SK-N-SH treated with all-trans-retinoic acid at 6 μM for 48 hours (cell line): Measurements from ENCODE around the gene BMP8A.

Experiments used
- ATAC-seq: fragments of 200-7000 bp; cut with Tn5 transposase; 3 replicates; pipeline ENCODE4 v1.9.1; 2020; ENCODE audit warnings: mild to moderate bottlenecking, moderate library complexity
- ARNTL ChIP-seq: fragments of 450-650 bp; formaldehyde crosslinking; IDR thresholded peaks from 2 replicates; pipeline ENCODE4 v1.5.0; 2020; ENCODE audit warnings: low read depth, mild to moderate bottlenecking, moderate library complexity, borderline replicate concordance
- BACH2 ChIP-seq: fragments of 250-450 bp; sonication (Bioruptor Pico); IDR thresholded peaks from 2 replicates; pipeline ENCODE4 v1.9.0; 2021; ENCODE audit warnings: mild to moderate bottlenecking, borderline replicate concordance
- CREB5 ChIP-seq: fragments of 250-450 bp; sonication (Bioruptor Pico); IDR thresholded peaks from 2 replicates; pipeline ENCODE4 v1.5.1; 2020; ENCODE audit warnings: low read depth, mild to moderate bottlenecking, moderate library complexity
- CSDC2 ChIP-seq: fragments of 250-450 bp; sonication (Bioruptor Pico); IDR thresholded peaks from 2 replicates; pipeline ENCODE4 v1.5.0; 2020; ENCODE audit warnings: mild to moderate bottlenecking, moderate library complexity
- CSRNP3 ChIP-seq: fragments of 250-450 bp; sonication (Bioruptor Pico); IDR thresholded peaks from 2 replicates; pipeline ENCODE4 v1.5.1; 2021; ENCODE audit warnings: mild to moderate bottlenecking, moderate library complexity
- ESRRG ChIP-seq: fragments of 250-450 bp; sonication (Bioruptor Pico); IDR thresholded peaks from 2 replicates; pipeline ENCODE4 v1.6.1; 2021; ENCODE audit warnings: mild to moderate bottlenecking
- GLIS3 ChIP-seq: fragments of 250-450 bp; sonication (Bioruptor Pico); IDR thresholded peaks from 2 replicates; pipeline ENCODE4 v1.5.0; 2020; ENCODE audit warnings: mild to moderate bottlenecking, moderate library complexity
- ISL1 ChIP-seq: fragments of 250-450 bp; sonication (Bioruptor Pico); IDR thresholded peaks from 2 replicates; pipeline ENCODE4 v2.1.2; 2022; ENCODE audit warnings: mild to moderate bottlenecking, moderate library complexity
- OSR1 ChIP-seq: fragments of 250-450 bp; sonication (Bioruptor Pico); IDR thresholded peaks from 2 replicates; pipeline ENCODE4 v1.8.0; 2022; ENCODE audit warnings: moderate library complexity, mild to moderate bottlenecking, inconsistent platforms
- PATZ1 ChIP-seq: fragments of 250-450 bp; sonication (Bioruptor Pico); IDR thresholded peaks from 2 replicates; pipeline ENCODE4 v1.8.0; 2020; ENCODE audit warnings: mild to moderate bottlenecking, moderate library complexity, borderline replicate concordance
- POU6F1 ChIP-seq: fragments of 250-450 bp; sonication (Bioruptor Pico); IDR thresholded peaks from 2 replicates; pipeline ENCODE4 v1.8.0; 2021; ENCODE audit warnings: low read depth, mild to moderate bottlenecking, moderate library complexity, borderline replicate concordance
- PPARA ChIP-seq: fragments of 250-450 bp; sonication (Bioruptor Pico); IDR thresholded peaks from 2 replicates; pipeline ENCODE4 v1.5.0; 2020; ENCODE audit warnings: mild to moderate bottlenecking, borderline replicate concordance
- RARB ChIP-seq: fragments of 250-450 bp; sonication (Bioruptor Pico); IDR thresholded peaks from 2 replicates; pipeline ENCODE4 v1.8.0; 2021; ENCODE audit warnings: mild to moderate bottlenecking, moderate library complexity
- SNAI2 ChIP-seq: fragments of 250-450 bp; sonication (Bioruptor Pico); IDR thresholded peaks from 2 replicates; pipeline ENCODE4 v1.5.0; 2020; ENCODE audit warnings: mild to moderate bottlenecking, moderate library complexity
- TCF4 ChIP-seq: fragments of 250-450 bp; sonication (Bioruptor Pico); IDR thresholded peaks from 2 replicates; pipeline ENCODE4 v1.8.0; 2021; ENCODE audit warnings: mild to moderate bottlenecking, moderate library complexity, borderline replicate concordance
- TOX ChIP-seq: fragments of 250-450 bp; sonication (Bioruptor Pico); IDR thresholded peaks from 2 replicates; pipeline ENCODE4 v1.8.0; 2021; ENCODE audit warnings: mild to moderate bottlenecking, moderate library complexity, borderline replicate concordance
- TSHZ2 ChIP-seq: fragments of 250-450 bp; sonication (Bioruptor Pico); IDR thresholded peaks from 2 replicates; pipeline ENCODE4 v1.5.0; 2020; ENCODE audit warnings: mild to moderate bottlenecking, moderate library complexity
- ZC3H10 ChIP-seq: fragments of 250-450 bp; sonication (Bioruptor Pico); IDR thresholded peaks from 2 replicates; pipeline ENCODE4 v1.5.1; 2021; ENCODE audit warnings: mild to moderate bottlenecking, moderate library complexity
- ZFP3 ChIP-seq: fragments of 250-450 bp; sonication (Bioruptor Pico); IDR thresholded peaks from 2 replicates; pipeline ENCODE4 v1.5.0; 2020; ENCODE audit warnings: mild to moderate bottlenecking, moderate library complexity
- ZFP30 ChIP-seq: fragments of 450-650 bp; formaldehyde crosslinking; IDR thresholded peaks from 2 replicates; pipeline ENCODE4 v1.5.0; 2022; ENCODE audit warnings: mild to moderate bottlenecking, moderate library complexity
- ZNF565 ChIP-seq: fragments of 450-650 bp; formaldehyde crosslinking; conservative IDR thresholded peaks from 2 replicates; pipeline ENCODE4 v1.5.0; 2020; ENCODE audit warnings: low read depth, mild to moderate bottlenecking, moderate library complexity
- ZNF70 ChIP-seq: fragments of 450-650 bp; formaldehyde crosslinking; IDR thresholded peaks from 2 replicates; pipeline ENCODE4 v1.5.0; 2020; ENCODE audit warnings: mild to moderate bottlenecking, moderate library complexity
- ZNF8 ChIP-seq: fragments of 450-650 bp; formaldehyde crosslinking; IDR thresholded peaks from 2 replicates; pipeline ENCODE4 v1.5.0; 2020; ENCODE audit warnings: mild to moderate bottlenecking, moderate library complexity

The BMP8A gene

GRCh38 chr1:39538531-39539251 lies 47.3 kb downstream of the BMP8A start:
- TF ChIP-seq CREB5 (CRISPR knock-in tag), result no peak
- no peak for TF ChIP-seq ZFP3 (CRISPR knock-in tag)
- no peak for TF ChIP-seq ISL1 (CRISPR knock-in tag)
- no peak for TF ChIP-seq CSRNP3 (CRISPR knock-in tag)
- TF ChIP-seq PPARA (CRISPR knock-in tag), result no peak
- TF ChIP-seq TCF4 (CRISPR knock-in tag), result no peak
- no peak for TF ChIP-seq PATZ1 (CRISPR knock-in tag)
- TF ChIP-seq TOX (CRISPR knock-in tag), result no peak
- no peak for TF ChIP-seq CSDC2
- no peak for TF ChIP-seq ZNF8 (CRISPR knock-in tag)
- TF ChIP-seq POU6F1 (CRISPR knock-in tag), result no peak
- TF ChIP-seq TSHZ2 (CRISPR knock-in tag), result no peak
- TF ChIP-seq ZFP30 (CRISPR knock-in tag), result no peak
- peak; percentile 57 for ATAC-seq

- TF ChIP-seq ZFP30 (CRISPR knock-in tag), result no peak
- TF ChIP-seq TCF4 (CRISPR knock-in tag), result no peak
- no peak for TF ChIP-seq RARB (CRISPR knock-in tag)
- TF ChIP-seq SNAI2 (CRISPR knock-in tag), result no peak
- TF ChIP-seq OSR1, result no peak
- TF ChIP-seq POU6F1 (CRISPR knock-in tag), result no peak
- TF ChIP-seq CSDC2, result no peak
- TF ChIP-seq ZNF70 (CRISPR knock-in tag), result no peak
- TF ChIP-seq BACH2, result no peak
- no peak for TF ChIP-seq CSRNP3 (CRISPR knock-in tag)
- no peak for TF ChIP-seq ARNTL (CRISPR knock-in tag)
- TF ChIP-seq TOX (CRISPR knock-in tag), result no peak
- no peak for TF ChIP-seq ZNF565
- no peak for TF ChIP-seq GLIS3 (CRISPR knock-in tag)
- no peak for TF ChIP-seq ZNF8 (CRISPR knock-in tag)
- no peak for TF ChIP-seq ZC3H10
- no peak for TF ChIP-seq PATZ1 (CRISPR knock-in tag)
- TF ChIP-seq ISL1 (CRISPR knock-in tag), result no peak
- no peak for TF ChIP-seq ESRRG (CRISPR knock-in tag)
- peak; percentile 100 for ATAC-seq
These were observed 47.9 kb downstream of the BMP8A start for GRCh38 chr1:39539252-39539790.
